Memory B cell (primary cell): ENCODE results near the gene DNASE2B.
A peak's percentile ranks its signal among the peaks of the same experiment; 100 is the strongest.

Source experiments
- ATAC-seq: fragments of 150-1000 bp; cut with Tn5 transposase; 2 replicates; pipeline ENCODE4 v1.10.0; 2021; ENCODE audit warnings: low read depth, mild to moderate bottlenecking, moderate library complexity
- DNase-seq, 2 donors: peaks; one replicate each; pipeline ENCODE4 v3.0.0; 2022; ENCODE audit warnings: low spot score in 2 of 2
- H3K27ac Mint-ChIP-seq: one replicate; pipeline ENCODE4 v1.8.0; 2022; ENCODE audit warnings: mild to moderate bottlenecking, moderate library complexity, mixed read lengths
- H3K27me3 Mint-ChIP-seq: one replicate; pipeline ENCODE4 v1.8.0; 2022; ENCODE audit warnings: mixed read lengths
- H3K36me3 Mint-ChIP-seq: one replicate; pipeline ENCODE4 v1.8.0; 2022; ENCODE audit warnings: mild to moderate bottlenecking, mixed read lengths
- H3K4me1 Mint-ChIP-seq: one replicate; pipeline ENCODE4 v1.8.0; 2022; ENCODE audit warnings: mixed read lengths
- H3K4me3 Mint-ChIP-seq: one replicate; pipeline ENCODE4 v1.8.0; 2022; ENCODE audit warnings: mild to moderate bottlenecking, moderate library complexity, mixed read lengths
- H3K9me3 Mint-ChIP-seq: one replicate; pipeline ENCODE4 v1.8.0; 2022; ENCODE audit warnings: mixed read lengths

Gene DNASE2B

GRCh38 chr1:84412316-84412942, 14.1 kb downstream of the DNASE2B start:
- no peaks in the 10 kb centered on the region for H3K27me3 Mint-ChIP-seq
- DNase-seq, result no peak
- H3K9me3 Mint-ChIP-seq, result no peaks in the 10 kb centered on the region
- H3K4me3 Mint-ChIP-seq, result no peak overlapping the region
- ATAC-seq, result no peak
- H3K36me3 Mint-ChIP-seq, result no peaks in the 10 kb centered on the region
- H3K27ac Mint-ChIP-seq, result no peak overlapping the region
- no peaks in the 10 kb centered on the region for H3K4me1 Mint-ChIP-seq

- Mint-ChIP-seq H3K4me3 (no peak overlapping the region), H3K9me3 (no peaks in the 10 kb centered on the region), H3K36me3 (no peaks in the 10 kb centered on the region), H3K4me1 (no peaks in the 10 kb centered on the region), H3K27ac (no peak overlapping the region), H3K27me3 (no peaks in the 10 kb centered on the region)
- ATAC-seq (no peak), DNase-seq (no peak)
Measured at GRCh38 chr1:84415396-84415795, 17.1 kb downstream of the DNASE2B start.

- no peaks in the 10 kb centered on the region for H3K9me3 Mint-ChIP-seq
- H3K4me3 Mint-ChIP-seq, result no peak overlapping the region
- no peaks in the 10 kb centered on the region for H3K4me1 Mint-ChIP-seq
- peaks cover 3% of the 10 kb centered on the region for H3K27me3 Mint-ChIP-seq
- H3K27ac Mint-ChIP-seq, result no peak overlapping the region
- DNase-seq, result no peak
- no peaks in the 10 kb centered on the region for H3K36me3 Mint-ChIP-seq
- no peak for ATAC-seq
Measured at GRCh38 chr1:84422909-84423308, 24.6 kb downstream of the DNASE2B start.

DNA sequence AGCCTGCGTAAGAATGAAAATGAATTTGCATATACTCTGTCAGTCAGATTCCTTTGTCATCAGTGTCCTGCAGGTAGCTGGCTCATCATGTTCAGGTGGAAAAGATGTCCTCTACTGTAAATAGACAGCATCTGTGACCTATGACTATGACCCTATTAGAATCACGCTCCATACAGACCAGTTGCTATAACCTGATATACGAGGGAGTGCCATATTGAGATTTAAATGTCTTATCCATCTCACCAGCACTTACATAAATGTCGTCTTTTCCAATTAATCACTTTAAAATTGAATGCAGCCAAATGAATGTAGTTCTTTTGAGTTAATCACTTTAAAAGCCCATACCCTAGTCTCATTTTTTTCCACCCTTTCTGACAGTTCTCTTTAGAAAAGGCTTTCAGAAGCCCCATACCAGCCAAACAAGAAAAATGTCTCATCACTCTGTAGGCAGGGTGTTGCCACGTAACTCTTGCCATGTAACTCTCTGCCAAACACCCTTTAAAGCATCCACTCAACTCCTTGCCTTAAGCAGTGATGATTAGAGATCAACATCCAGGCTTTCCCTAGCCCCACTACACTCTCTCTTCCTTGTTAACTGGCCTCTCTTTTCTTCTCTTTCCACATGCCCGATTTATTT, 26.3 kb downstream of the DNASE2B start:
- Mint-ChIP-seq H3K4me3 (no peak overlapping the region), H3K4me1 (no peaks in the 10 kb centered on the region), H3K27me3 (peaks cover 3% of the 10 kb centered on the region), H3K27ac (no peak overlapping the region), H3K9me3 (peaks cover 2% of the 10 kb centered on the region), H3K36me3 (peaks cover under 1% of the 10 kb centered on the region)
- DNase-seq (no peak), ATAC-seq (no peak)

GRCh38 chr1:84425150-84425896, 27.0 kb downstream of the DNASE2B start:
- ATAC-seq, result peak; percentile 57

GRCh38 chr1:84426376-84426775, 28.1 kb downstream of the DNASE2B start:
- H3K36me3 Mint-ChIP-seq, result peaks cover 4% of the 10 kb centered on the region
- no peak overlapping the region for H3K27ac Mint-ChIP-seq
- no peak overlapping the region for H3K4me3 Mint-ChIP-seq
- peaks cover 5% of the 10 kb centered on the region for H3K9me3 Mint-ChIP-seq
- DNase-seq (no peak), ATAC-seq (no peak)
- H3K4me1 Mint-ChIP-seq, result no peaks in the 10 kb centered on the region
- peaks cover 3% of the 10 kb centered on the region for H3K27me3 Mint-ChIP-seq

More at GRCh38 chr1:84425150-84425896, 27.0 kb downstream of the DNASE2B start:
- Mint-ChIP-seq H3K27ac (no peak overlapping the region), H3K9me3 (peaks cover 5% of the 10 kb centered on the region), H3K27me3 (peaks cover 3% of the 10 kb centered on the region), H3K4me3 (no peak overlapping the region), H3K4me1 (no peaks in the 10 kb centered on the region), H3K36me3 (peaks cover 4% of the 10 kb centered on the region)
- DNase-seq, result no peak

GRCh38 chr1:84427250-84428188, 29.2 kb downstream of the DNASE2B start:
- Mint-ChIP-seq H3K4me1 (no peaks in the 10 kb centered on the region), H3K36me3 (peaks cover 4% of the 10 kb centered on the region), H3K4me3 (no peak overlapping the region), H3K9me3 (peaks cover 5% of the 10 kb centered on the region), H3K27ac (no peak overlapping the region), H3K27me3 (peaks cover 3% of the 10 kb centered on the region)
- DNase-seq (no peak), ATAC-seq (no peak)

GRCh38 chr1:84428235-84428634, 30.0 kb downstream of the DNASE2B start:
- DNase-seq (no peak), ATAC-seq (no peak)
- no peak overlapping the region for H3K27ac Mint-ChIP-seq
- H3K4me1 Mint-ChIP-seq, result no peaks in the 10 kb centered on the region
- H3K27me3 Mint-ChIP-seq, result peaks cover 3% of the 10 kb centered on the region
- H3K4me3 Mint-ChIP-seq, result no peak overlapping the region
- peaks cover 4% of the 10 kb centered on the region for H3K36me3 Mint-ChIP-seq
- peaks cover 5% of the 10 kb centered on the region for H3K9me3 Mint-ChIP-seq

GRCh38 chr1:84429231-84429630, 30.9 kb downstream of the DNASE2B start:
- Mint-ChIP-seq H3K4me3 (no peak overlapping the region), H3K9me3 (peaks cover 5% of the 10 kb centered on the region), H3K27me3 (no peaks in the 10 kb centered on the region), H3K36me3 (peaks cover 4% of the 10 kb centered on the region), H3K4me1 (no peaks in the 10 kb centered on the region), H3K27ac (no peak overlapping the region)
- no peak for DNase-seq
- no peak for ATAC-seq

GRCh38 chr1:84430546-84430945, 32.3 kb downstream of the DNASE2B start:
- DNase-seq (no peak), ATAC-seq (no peak)
- peaks cover 4% of the 10 kb centered on the region for H3K36me3 Mint-ChIP-seq
- no peak overlapping the region for H3K27ac Mint-ChIP-seq
- no peaks in the 10 kb centered on the region for H3K27me3 Mint-ChIP-seq
- H3K9me3 Mint-ChIP-seq, result peaks cover 5% of the 10 kb centered on the region
- H3K4me1 Mint-ChIP-seq, result no peaks in the 10 kb centered on the region
- H3K4me3 Mint-ChIP-seq, result no peak overlapping the region

DNA sequence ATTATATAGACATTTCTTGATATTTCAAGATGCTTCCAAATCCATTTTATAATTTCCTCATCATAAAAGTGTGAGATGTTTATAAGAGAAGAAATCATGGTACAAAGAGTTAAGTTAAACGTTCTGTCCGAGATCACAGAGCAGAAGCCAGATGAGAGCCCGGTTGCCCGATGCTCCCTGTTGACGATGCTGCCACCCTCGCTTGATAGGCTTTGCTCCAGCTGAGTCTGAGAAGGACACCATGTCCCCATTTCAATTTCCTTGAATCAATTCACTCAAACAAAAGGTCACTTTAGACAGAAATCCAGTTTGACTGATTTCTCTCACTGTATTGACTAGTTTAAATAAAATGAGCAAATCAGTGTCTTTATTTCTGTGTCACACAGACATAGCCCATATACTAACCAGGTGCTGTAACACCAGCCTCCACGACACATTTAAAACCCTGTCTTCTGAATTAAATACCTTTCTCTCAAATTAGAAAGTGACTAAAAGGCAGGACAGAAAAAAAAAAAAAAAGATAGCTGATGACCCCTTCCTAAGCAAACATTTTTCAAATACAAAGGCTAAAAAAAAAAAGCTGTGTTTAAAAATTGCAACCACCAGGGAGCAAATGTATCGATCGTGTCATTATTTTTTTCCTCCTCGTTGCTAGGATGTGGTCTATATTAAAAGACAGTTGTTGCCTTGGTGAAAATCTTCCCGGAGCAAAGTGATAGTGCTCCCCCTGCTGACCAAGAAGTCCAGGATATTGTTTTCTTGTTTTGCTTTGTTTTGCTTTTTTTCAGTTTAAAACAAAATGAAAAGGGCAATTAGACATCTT, 35.2 kb downstream of the DNASE2B start:
- peak; percentile 71 for ATAC-seq
- H3K4me3 Mint-ChIP-seq, result peak overlapping the region; percentile 55
- no peak overlapping the region for H3K27ac Mint-ChIP-seq

DNA sequence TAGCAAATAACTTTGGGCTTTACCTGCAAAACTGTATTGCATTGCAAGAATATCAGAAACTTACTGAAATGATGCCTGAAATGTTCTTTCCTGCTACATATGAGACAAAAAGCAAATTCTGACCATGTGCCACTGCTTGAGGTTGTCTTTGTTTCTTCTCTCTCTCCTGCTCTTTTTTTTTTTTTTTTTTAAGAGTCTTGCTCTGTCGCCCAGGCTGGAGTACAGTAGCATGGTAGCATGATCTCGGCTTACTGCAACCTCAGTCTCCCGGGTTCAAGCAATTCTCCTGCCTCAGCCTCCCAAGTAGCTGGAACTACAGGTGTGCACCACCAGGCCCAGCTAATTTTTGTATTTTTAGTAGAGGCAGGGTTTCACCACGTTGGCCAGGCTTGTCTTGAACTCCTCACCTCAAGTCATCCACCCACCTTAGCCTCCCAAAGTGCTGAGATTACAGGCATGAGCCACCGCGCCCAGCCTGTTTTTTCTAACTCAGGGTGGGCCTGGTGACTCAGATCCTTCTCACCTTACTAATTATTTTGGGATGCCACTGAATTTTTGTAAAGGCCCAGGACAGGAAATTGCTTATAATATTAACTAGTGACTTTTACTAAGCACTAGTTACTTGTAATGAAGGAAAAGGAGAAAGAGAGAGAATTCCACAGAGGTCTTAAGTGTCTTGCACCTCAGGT, 35.9 kb downstream of the DNASE2B start:
- no peak overlapping the region for H3K27ac Mint-ChIP-seq
- no peak for ATAC-seq
- H3K9me3 Mint-ChIP-seq, result peaks cover 5% of the 10 kb centered on the region
- no peaks in the 10 kb centered on the region for H3K27me3 Mint-ChIP-seq
- DNase-seq, result no peak
- peaks cover 4% of the 10 kb centered on the region for H3K36me3 Mint-ChIP-seq
- H3K4me3 Mint-ChIP-seq, result peak overlapping the region; percentile 55
- peaks cover 4% of the 10 kb centered on the region for H3K4me1 Mint-ChIP-seq

More for the DNA sequence above, 35.2 kb downstream of the DNASE2B start:
- H3K27me3 Mint-ChIP-seq, result no peaks in the 10 kb centered on the region
- peaks cover 4% of the 10 kb centered on the region for H3K36me3 Mint-ChIP-seq
- H3K4me1 Mint-ChIP-seq, result peaks cover 4% of the 10 kb centered on the region
- peak; percentile 30 to 49 for DNase-seq
- H3K9me3 Mint-ChIP-seq, result peaks cover 5% of the 10 kb centered on the region
